ENCODE measurements around the gene RBMX. TPM values are rescaled to one million over a fixed set of nuclear protein-coding genes. Genes with fewer than 3 reads are reported as not detected.
"Not testable (repeated sequence)": the region's sequence is repeated elsewhere in the genome, so short reads cannot be mapped to it uniquely, and the experiment has no call there.

RBMX gene
- total RNA-seq, 1 experiment from 2014 or later: 340 TPM

- no peak for DNase-seq (ENCODE audit: low read depth)
Observed at GRCh38 chrX:136879001-136879687, 1.4 kb downstream of the RBMX start.

DNA sequence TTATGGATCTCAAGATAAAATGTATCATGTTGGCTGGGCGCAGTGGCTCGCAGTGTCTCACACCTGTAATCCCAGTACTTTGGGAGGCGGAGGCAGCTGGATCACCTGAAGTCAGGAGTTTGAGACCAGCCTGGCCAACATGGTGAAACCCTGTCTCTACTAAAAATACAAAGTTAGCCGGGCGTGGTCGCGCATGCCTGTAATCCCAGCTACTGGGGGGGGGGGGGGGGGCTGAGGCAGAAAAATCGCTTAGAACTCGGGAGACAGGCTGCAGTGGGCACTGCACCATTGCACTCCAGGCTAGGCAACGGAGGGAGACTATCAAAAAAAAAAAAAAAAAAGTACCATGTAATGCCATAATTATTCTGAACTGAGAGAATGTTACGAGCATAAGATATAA, 2.1 kb downstream of the RBMX start:
- DNase-seq (ENCODE audit: low read depth): no peak

GRCh38 chrX:136874114-136874513, 6.4 kb downstream of the RBMX start:
- DNase-seq (ENCODE audit: low read depth): not testable (repeated sequence)

- not testable (repeated sequence) for DNase-seq (ENCODE audit: low read depth)
Observed at GRCh38 chrX:136873210-136873609, 7.3 kb downstream of the RBMX start.

GRCh38 chrX:136872091-136872700, 8.3 kb downstream of the RBMX start:
- no peak for DNase-seq (ENCODE audit: low read depth)

DNA sequence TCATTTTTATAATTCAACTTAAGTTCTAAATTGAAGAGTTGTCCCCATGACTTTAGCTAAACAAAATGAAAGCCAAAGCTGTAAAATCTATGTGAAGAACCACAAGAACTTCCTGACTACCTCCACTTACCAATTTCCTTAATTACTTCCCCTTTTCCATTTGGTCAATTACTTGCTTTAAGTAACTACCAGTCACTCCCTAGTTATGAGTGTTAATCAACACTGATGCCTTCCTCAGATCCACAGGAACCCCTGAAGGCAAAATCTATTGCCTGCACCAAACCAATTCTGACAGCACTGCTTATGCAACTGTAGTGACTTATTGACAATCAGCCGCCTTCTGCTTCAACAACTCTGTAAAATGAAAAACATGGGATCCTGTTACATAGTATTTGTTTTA, 10.5 kb downstream of the RBMX start:
- no peak for DNase-seq (ENCODE audit: low read depth)

- DNase-seq (ENCODE audit: low read depth): no peak
Observed at GRCh38 chrX:136868283-136869055, 12.1 kb downstream of the RBMX start.

- no peak for DNase-seq (ENCODE audit: low read depth)
Observed at GRCh38 chrX:136867518-136867917, 13.0 kb downstream of the RBMX start.

DNA sequence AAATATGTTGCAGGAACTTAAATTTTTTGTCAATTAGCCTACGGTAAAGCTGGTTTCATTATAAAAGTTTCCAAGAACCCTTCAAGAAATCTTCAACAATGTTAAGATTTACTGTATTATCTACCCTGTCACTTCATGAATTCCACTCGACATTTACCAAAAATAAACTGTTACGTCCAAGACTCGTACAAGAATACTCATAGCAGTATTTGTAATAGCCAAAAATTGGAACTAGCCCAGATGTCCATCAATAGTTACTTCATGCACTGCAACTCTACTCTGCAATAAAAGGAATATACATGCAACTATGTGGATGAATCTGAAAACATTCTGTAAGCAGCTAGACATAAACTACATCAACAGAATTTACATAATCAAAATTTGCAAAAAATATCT, 13.4 kb downstream of the RBMX start:
- no peak for DNase-seq (ENCODE audit: low read depth)

GRCh38 chrX:136866337-136867095, 14.0 kb downstream of the RBMX start:
- DNase-seq (ENCODE audit: low read depth): peak; percentile 10

- no peak for DNase-seq (ENCODE audit: low read depth)
Observed at GRCh38 chrX:136865270-136866158, 15.0 kb downstream of the RBMX start.

DNA sequence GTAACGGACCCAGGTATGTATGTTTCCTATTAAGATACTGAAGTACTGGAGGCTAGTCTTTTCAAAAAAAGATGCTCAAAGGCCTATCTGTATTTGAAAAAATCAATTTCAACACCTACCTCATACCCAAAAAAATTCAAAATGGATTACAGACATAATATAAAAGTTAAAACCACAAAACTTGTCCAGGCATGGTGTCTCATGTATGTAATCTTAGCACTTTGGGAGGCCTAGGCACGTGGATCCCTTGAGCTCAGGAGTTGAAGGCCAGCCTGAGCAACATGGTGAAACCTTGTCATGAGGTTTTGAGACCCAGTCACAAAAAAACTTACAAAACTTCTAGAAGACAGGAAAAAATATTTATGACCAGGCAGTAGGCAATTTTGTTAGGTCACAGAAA, 16.7 kb downstream of the RBMX start:
- DNase-seq (ENCODE audit: low read depth): no peak

GRCh38 chrX:136862546-136862945, 18.0 kb downstream of the RBMX start:
- no peak for DNase-seq (ENCODE audit: low read depth)

GRCh38 chrX:136861877-136862276, 18.6 kb downstream of the RBMX start:
- no peak for DNase-seq (ENCODE audit: low read depth)

DNA sequence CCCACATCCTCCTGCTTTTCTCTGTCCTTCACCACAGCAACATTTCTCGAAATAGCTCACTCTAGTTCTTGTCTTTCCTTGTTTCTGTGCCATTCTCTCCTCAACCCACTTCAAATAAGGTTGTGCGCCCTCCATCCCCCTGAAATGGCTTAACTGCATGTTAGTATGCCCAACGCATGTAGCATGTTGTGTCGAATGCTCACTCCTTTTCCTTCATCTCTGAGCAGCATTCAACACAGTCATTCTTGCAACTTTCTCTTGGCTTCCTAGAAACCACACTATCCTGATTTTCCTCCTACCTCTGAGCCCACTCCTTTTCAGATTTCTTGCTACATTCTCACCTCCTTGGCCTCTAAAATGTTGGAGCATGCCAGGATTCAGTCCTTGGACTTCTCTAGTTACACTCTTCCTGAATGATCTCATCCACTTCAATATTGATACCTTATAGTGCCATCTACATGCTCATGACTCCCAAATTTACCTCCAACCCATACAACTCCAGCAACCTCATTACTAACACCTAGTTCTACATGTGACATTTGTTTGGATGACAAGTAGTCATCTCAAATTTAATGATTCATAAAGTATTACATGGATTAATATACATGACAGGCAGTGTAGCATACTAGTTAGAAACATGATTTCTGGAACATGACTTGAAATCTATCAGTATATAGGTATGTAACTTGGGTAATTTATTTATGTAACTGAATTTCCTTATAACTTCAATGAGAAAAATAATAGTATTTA, 22.3 kb downstream of the RBMX start:
- no peak for DNase-seq (ENCODE audit: low read depth)

DNA sequence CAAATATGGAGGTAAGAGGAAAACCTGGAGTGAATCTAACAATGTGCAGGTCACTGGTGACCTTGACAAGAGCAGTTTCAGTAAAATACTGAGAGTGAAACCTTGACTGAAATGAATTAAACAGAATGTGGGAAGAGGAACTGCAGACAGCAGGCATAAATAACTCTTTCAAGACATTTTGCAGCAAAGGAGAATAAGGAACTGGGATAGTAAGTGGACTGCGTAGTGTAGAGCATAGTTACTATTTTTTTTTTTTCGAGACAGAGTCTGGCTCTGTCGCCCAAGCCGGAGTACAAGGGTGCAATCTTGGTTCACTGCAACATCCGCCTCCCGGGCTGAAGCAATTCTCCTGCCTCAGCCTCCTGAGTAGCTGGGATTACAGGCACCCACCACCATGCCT, 24.0 kb downstream of the RBMX start:
- DNase-seq (ENCODE audit: low read depth): no peak

DNA sequence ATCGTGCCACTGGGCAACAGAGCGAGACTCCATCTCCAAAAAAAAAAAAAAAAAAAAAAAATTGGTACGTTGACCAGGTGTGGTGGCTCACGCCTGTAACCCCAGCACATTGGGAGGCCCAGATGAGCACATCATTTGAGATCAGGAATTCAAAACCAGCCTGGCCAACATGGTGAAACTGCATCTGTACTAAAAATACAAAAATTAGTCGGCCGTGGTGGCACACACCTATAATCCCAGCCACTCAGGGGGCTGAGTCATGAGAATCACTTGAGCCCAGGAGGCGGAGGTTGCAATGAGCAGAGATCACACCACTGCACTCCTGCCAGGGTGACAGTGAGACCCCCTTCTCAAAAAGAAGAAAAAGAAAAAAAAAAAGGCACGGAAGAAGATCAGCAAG, 24.5 kb downstream of the RBMX start:
- DNase-seq (ENCODE audit: low read depth): no peak

DNA sequence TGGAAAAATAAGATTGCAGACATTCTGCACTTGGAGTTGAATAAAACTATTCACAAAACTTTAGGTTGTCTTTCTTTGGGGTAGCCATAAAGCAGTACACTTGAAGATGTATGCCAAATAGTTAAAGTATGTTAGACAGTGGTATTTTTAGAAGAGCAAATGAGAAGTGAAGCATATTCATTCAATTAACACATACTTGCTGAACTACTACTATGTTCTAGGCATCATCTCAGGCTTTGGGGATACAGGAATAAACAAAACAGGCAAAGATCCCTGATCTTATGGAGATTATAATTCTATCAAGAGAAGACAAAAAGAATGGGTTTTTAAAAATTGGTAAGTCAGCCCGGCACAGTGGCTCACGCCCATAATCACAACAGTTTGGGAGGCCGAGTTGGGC, 29.0 kb downstream of the RBMX start:
- DNase-seq (ENCODE audit: low read depth): no peak

GRCh38 chrX:136850441-136851175, 29.9 kb downstream of the RBMX start:
- DNase-seq (ENCODE audit: low read depth): no peak

All from HT1080 (cell line).